HG03045 (cell line): ENCODE results near the gene COMMD7.

Source experiments
- ATAC-seq: cut with Tn5 transposase; IDR thresholded peaks from one replicate; pipeline ENCODE4 v1.9.1; 2021; ENCODE audit warnings: mild to moderate bottlenecking, moderate library complexity; ENCODE audit not compliant: unreplicated experiment

Gene COMMD7

DNA sequence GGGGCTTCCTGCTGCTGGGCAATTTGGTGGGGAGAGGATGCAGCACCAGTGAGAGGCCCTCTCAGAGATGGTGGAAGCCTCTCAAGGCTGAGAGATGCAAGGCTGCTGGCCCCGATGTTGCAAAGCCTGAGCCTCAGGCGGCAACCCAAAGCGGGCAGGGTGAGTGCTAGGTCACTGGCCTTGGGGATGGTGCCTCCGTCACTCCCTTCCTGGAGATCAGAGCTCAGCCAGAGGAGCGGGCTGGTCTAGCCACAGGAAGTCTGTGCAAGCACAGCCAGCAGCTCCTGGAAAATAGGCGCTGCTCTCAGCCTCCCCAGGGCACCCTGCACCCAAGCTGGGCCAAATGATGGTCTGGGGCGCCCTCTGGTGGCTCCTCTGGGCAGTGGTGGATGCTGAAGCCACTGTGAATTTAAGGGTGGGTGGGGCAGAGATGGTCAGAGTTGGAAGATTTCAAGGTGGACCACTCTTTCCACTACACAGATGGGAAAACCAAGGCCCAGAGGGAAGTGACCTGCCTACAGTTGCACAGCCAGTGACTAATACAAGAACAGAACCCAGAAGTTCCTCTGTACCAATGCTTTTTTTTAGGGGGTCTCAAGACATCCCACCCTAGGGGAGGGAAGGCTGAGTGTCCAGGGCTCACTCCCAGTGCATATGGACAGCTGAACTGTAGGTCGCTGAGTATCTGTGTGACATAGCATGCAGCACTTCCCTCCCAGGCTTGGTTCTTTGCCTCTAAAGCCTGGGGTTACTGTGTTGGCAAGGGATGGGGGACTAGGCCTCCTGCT, 90.3 kb downstream of the COMMD7 start:
- no peak for ATAC-seq
